ENCODE measurements around the gene B4GALT2. TPM values are rescaled to one million over a fixed set of nuclear protein-coding genes. Genes with fewer than 3 reads are reported as not detected.

B4GALT2 gene
- total and polyA plus RNA-seq, 2 of the 4 experiments (the other 2 are of a cell fraction) = 52.3 to 60.8 TPM

- Histone ChIP-seq H2BK20ac (ENCODE audit: low read depth, low read length) (no peak overlapping the region), H3K56ac (ENCODE audit: extremely low read depth, insufficient read depth, low read length) (no peak overlapping the region), H3K79me1 (ENCODE audit: low read depth in 1 of 2, low read length in 2 of 2) (peaks cover 0 to 3% of the 10 kb centered on the region in 2 experiments; a peak in 1 of 4 replicates), H2AK9ac (replicated peaks; ENCODE audit: low read depth, low read length, poor library complexity) (no peak overlapping the region), H4K8ac (ENCODE audit: low read depth in 2 of 2, low read length in 2 of 2) (no peak overlapping the region), H3K14ac (replicated peaks; ENCODE audit: low read depth, low read length) (no peak overlapping the region), H3K4ac (ENCODE audit: low read depth, low read length) (no peak overlapping the region), H3K27me3 (ENCODE audit: control insufficient read depth, insufficient read depth, low read length) (no peaks in the 10 kb centered on the region), H3K4me1 (ENCODE audit: control insufficient read depth, insufficient read depth, low read length) (peaks cover 4% of the 10 kb centered on the region), H4K91ac (ENCODE audit: insufficient read depth, low read depth, low read length) (no peak overlapping the region), H4K5ac (ENCODE audit: low read depth, low read length) (no peak overlapping the region), H3K9me3 (ENCODE audit: control insufficient read depth, insufficient read depth, low read length) (no peaks in the 10 kb centered on the region), H3K4me2 (ENCODE audit: low read depth, low read length) (no peak overlapping the region), H3K23ac (ENCODE audit: low read depth, low read length) (no peak overlapping the region), H3K36me3 (ENCODE audit: control insufficient read depth, insufficient read depth, low read length) (peaks cover 26% of the 10 kb centered on the region; the same call in 1 of the 2 replicates), H2BK5ac (ENCODE audit: low read depth, low read length, poor library complexity, severe bottlenecking) (no peak overlapping the region), H3K9me1 (ENCODE audit: insufficient read depth, low read length) (peaks cover 10% of the 10 kb centered on the region; the same call in 1 of the 2 replicates), H2AK5ac (ENCODE audit: low read depth, low read length) (no peak overlapping the region), H2BK120ac (ENCODE audit: low read depth, low read length) (no peak overlapping the region), H2AFZ (replicated peaks; ENCODE audit: low read length, poor library complexity) (no peak overlapping the region), H3K9ac (ENCODE audit: low read depth, low read length) (no peak overlapping the region), H3K27ac (ENCODE audit: insufficient read depth, low read length) (no peak overlapping the region), H2BK15ac (ENCODE audit: low read depth, low read length) (no peak overlapping the region), H3K4me3 (ENCODE audit: insufficient read depth, low read depth, low read length) (no peak overlapping the region), H3K18ac (ENCODE audit: low read depth, low read length) (no peak overlapping the region), H4K20me1 (ENCODE audit: insufficient read depth, low read length) (no peaks in the 10 kb centered on the region; the same call in 1 of the 2 replicates)
- dilution Hi-C loops (cut with HindIII; ENCODE audit: low sequenced_read_pairs, unreplicated experiment) (no loop called here), intact Hi-C loops (cut with micrococcal nuclease) (no loop called here), in situ Hi-C loops (cut with MboI; ENCODE audit: low sequenced_read_pairs) (no loop called here)
- TF ChIP-seq RFX5 (IDR thresholded peaks at IDR 0.05; ENCODE audit: low read depth, low read length) (no peak), MXI1 (IDR thresholded peaks at IDR 0.05; ENCODE audit: borderline replicate concordance, low read depth, low read length) (no peak), SMC3 (IDR thresholded peaks at IDR 0.05; ENCODE audit: low read depth, low read length) (no peak), USF2 (IDR thresholded peaks at IDR 0.05; ENCODE audit: low read depth, low read length) (no peak), NFE2L2 (IDR thresholded peaks at IDR 0.05; ENCODE audit: low read depth, low read length) (no peak), CEBPB (IDR thresholded peaks at IDR 0.05; ENCODE audit: low read depth, low read length) (no peak), MAFK (IDR thresholded peaks at IDR 0.05; ENCODE audit: low read depth, low read length) (no peak), BHLHE40 (IDR thresholded peaks at IDR 0.05; ENCODE audit: low read depth, low read length) (no peak), MAZ (IDR thresholded peaks at IDR 0.05; ENCODE audit: borderline replicate concordance, low read depth, low read length) (no peak), RCOR1 (IDR thresholded peaks at IDR 0.05; ENCODE audit: insufficient replicate concordance, low read length) (no peak), ELK1 (IDR thresholded peaks at IDR 0.05; ENCODE audit: borderline replicate concordance, low read depth, low read length) (no peak), FOS (IDR thresholded peaks at IDR 0.05; ENCODE audit: low read depth, low read length) (no peak), RAD21 (IDR thresholded peaks at IDR 0.05; ENCODE audit: low read length) (no peak), CTCF (conservative IDR thresholded peaks at IDR 0.05; ENCODE audit: low read depth, low read length) (no peak), CHD1 (IDR thresholded peaks at IDR 0.05; ENCODE audit: low read depth, low read length) (no peak)
- ATAC-seq (ENCODE audit: low read depth) (no peak), DNase-seq (no peak)
- 45% methylated on average over 2 of the region's 8 CpGs; no CpG with 5 or more reads in 1 of the 2 experiments for WGBS, 2 experiments (ENCODE audit: extremely low coverage in 2 of 2, insufficient read length in 1 of 2)
- no TSS peak for BruUV-seq (replicated peaks)
- POLR2A ChIA-PET (ENCODE audit: unreplicated experiment) = no interaction called here
- CTCF ChIA-PET = interaction anchor here (1.0 to 1.7 kb wide), 2 partner anchors 16 to 28 kb away, joined by 3 to 6 read pairs; no protein-coding TSS in a partner anchor
These were observed 42.1 kb downstream of the B4GALT2 start for GRCh38 chr1:44021156-44021555.

Measured in IMR-90 (cell line).